Activated CD4-positive, CD25-positive, alpha-beta regulatory T cell treated with anti-CD3 and anti-CD28 coated beads, Interleukin-2, amount 50 U/mL, for 24 hours (primary cell): ENCODE results near the gene ZNF66.
"Not testable (repeated sequence)": the region's sequence is repeated elsewhere in the genome, so short reads cannot be mapped to it uniquely, and the experiment has no call there.

Source experiments
- ATAC-seq, 2 donors: fragments of 150-1000 bp; cut with Tn5 transposase; one replicate each; pipeline ENCODE4 v1.10.0; 2021; ENCODE audit warnings: mild to moderate bottlenecking in 1 of 2, moderate library complexity in 1 of 2

ZNF66 gene

DNA sequence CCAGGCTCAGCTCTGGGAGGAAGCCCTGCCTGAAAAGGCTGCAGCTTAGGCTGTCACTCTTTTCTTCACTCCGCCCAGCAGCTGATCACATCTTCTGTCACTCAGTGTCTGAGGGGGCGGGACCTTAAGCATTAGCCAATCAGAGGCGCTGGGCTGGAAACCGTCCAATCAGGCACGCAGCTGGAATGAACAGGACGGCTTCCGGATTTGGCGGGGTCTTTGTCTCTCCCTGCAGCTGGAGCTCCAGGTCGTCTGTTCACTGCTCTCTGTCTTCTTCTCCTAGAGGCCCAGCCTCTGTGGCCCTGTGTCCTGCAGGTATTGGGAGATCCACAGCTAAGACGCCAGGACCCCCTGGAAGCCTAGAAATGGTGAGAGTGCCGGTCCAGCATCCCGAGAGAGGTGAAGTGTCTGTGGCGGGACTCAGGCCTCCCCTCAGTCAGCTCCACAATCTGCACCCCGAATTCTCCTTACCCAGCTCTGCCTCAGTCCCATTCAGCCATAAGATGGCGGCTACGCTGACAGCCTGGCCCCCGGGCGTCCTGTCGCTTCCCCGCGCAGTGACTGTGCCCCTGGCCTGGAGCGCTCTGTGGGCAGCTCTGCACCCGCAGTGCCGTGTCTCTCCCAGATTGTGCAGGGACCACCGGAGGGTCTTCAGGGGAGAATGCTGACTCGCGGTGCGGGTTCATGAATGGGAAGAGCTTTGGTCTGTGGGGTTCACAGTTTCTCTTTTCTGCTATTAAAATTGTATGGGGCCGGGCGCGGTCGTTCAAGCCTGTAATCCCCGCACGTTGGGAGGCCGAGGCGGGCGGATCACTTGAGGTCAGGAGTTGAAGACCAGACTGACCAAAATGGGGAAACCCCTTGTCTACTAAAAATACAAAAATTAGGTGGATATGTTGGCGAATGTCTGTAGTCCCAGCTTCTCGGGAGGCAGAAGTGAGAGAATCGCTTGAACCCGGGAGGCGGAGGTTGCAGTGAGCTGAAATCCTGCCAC, at the start of gene ZNF66:
TSS of gene ZNF66 (plus strand) at position 222 of the 994 bp plus-strand sequence. CDS start at position 366, 144 bp downstream.
- ATAC-seq = peak; percentile 99

DNA sequence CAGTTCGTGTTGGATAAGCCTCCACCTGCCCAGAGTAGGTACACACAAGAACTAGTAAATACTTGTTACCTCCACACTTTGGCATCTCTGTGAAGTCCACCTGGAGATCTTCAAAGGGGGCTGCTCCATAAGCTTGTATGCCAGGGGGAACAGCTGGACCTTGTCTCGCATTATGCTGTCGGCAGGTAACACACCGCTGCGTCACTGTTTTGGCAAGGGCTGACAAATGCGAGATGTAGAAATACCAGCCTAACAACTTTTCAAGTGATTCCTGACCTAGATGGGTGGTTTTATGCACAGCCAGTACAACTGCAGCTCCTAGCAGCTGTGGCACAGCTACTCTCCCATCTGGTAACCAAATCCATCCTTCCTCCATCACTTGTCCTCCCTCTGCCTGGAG, 25.9 kb upstream of the ZNF66 start:
- not testable (repeated sequence) for ATAC-seq

DNA sequence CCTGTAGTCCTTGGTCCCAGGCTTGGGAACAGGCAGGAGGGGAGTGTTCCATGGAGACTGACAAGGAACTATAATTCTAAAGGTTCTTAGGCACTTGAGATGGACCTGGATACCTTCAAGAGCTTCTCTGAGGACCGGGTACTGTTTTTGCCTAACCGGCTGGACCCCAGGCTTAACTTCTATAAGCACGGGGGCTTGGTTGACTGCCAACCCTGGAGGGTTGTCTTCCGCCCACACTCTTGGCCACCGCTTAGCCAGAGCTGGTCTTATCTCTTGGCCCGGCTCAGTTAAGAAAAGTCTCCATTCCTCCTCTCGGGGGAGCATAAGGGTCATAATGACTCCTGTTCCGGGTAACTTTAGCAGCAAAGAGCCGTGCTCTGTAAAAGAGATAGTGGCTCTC, 23.8 kb upstream of the ZNF66 start:
- ATAC-seq = not testable (repeated sequence)

DNA sequence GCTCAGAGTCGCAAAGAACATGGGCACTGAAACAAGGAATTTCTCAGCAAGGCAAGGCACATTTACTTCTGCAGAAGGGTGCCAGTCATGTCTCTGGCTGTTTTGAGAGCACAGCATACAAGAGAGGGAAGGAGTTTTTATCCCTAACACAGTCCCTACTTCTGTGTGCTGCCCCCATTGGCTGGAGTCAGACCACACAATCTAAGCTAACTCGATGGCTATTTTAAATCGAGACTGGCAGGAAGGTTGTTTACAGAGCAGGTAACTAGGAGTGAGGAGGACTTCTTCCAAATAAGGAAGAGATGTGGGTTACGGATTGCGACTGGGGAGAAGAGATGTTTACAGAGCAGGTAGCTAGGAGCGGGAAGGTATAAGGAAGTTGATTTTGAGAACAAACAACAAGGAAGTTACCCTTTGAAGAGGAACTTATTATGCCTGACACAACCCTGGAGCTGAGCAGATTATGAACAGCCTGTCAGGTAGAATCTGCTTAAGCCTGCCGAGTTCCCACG, 6.8 kb upstream of the ZNF66 start:
- ATAC-seq = not testable (repeated sequence)

DNA sequence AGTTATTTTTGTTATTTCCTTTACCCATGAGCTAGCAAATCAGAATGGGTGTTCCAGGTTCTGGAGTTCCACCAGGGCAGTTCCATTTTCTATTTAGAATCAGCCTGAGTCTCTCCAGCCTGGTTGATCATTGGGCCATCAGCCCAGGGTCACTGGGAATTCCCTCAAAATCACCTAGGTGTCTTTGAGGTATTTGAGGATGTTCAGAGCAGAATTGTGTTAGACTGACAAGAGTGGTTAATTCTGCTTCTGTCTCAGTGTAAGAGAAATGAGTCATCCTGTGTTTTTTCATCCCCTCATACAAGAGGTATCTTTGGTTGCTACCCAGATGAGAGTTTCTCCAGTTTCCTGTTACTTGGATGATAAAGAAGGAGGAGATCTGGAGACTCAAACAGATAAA, 11.7 kb downstream of the ZNF66 start:
- no peak for ATAC-seq

DNA sequence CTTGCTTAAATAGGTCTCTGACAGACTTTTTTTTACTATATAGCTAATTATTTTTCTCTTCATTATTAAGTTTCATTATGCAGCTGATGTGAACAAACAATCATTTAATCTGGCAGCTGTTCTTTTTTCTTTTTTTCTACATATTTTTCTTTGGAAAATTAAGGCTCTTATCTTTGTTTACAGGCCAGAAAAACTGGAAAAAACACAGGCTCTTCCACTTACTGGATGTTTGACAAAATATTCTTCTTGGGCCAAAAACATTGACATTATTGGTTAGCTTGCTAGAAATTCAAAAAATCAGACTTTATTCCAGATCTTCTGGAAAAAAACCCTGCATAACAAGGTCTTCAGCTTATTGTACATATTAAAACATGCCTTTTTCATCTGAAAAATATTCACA, 15.7 kb downstream of the ZNF66 start:
- no peak for ATAC-seq

DNA sequence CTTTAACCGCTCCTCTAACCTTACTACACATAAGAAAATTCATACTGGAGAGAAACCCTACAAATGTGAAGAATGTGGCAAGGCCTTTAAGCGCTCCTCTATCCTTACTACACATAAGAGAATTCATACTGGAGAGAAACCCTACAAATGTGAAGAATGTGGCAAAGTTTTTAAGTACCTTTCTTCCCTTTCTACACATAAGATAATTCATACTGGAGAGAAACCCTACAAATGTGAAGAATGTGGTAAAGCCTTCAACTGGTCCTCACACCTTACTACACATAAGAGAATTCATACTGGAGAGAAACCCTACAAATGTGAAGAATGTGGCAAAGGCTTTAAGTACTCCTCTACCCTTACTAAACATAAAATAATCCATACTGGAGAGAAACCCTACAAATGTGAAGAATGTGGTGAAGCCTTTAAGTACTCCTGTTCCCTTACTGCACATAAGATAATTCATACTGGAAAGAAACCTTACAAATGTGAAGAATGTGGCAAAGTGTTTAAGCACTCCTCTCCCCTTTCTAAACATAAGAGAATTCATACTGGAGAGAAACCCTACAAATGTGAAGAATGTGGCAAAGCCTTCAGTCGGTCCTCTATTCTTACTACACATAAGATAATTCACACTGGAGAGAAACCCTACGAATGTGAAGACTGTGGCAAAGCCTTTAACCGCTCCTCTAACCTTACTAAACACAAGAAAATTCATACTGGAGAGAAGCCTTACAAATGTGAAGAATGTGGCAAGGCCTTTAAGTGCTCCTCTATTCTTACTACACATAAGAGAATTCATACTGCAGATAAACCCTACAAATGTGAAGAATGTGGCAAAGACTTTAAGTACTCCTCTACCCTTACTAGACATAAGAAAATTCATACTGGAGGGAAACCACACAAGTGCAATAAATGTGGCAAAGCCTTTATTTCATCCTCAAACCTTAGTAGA, 30.5 kb downstream of the ZNF66 start:
- ATAC-seq = not testable (repeated sequence)

DNA sequence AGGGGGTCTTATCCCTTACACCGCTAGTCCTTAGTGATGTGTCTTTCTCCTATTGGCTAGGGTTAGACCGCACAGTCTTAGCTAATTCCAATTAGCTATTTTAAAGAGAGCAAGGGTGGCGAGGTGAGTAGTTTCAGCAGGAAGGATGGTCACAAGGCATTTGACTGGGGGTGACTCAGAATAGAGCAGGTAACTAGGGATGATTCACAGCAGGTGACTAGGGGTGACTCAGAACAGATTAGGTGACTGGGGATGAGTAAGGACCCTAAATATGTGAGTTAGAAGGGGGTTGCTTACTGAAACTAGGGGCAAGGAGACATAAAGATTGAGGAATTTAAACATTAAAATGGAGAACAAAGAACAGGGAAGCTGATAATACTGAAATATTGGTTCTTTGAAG, 64.3 kb downstream of the ZNF66 start:
- ATAC-seq = no peak
